ENCODE measurements around the gene SF3B2. TPM values are rescaled to one million over a fixed set of nuclear protein-coding genes. Genes with fewer than 3 reads are reported as not detected.

SF3B2 gene
- total RNA-seq, 1 donor: 158 TPM

- DNase-seq (ENCODE audit: low read depth): no peak
- no peak overlapping the region for H3K4me3 ChIP-seq (ENCODE audit: low read depth, low read length)
- TF ChIP-seq, protein P1, sequence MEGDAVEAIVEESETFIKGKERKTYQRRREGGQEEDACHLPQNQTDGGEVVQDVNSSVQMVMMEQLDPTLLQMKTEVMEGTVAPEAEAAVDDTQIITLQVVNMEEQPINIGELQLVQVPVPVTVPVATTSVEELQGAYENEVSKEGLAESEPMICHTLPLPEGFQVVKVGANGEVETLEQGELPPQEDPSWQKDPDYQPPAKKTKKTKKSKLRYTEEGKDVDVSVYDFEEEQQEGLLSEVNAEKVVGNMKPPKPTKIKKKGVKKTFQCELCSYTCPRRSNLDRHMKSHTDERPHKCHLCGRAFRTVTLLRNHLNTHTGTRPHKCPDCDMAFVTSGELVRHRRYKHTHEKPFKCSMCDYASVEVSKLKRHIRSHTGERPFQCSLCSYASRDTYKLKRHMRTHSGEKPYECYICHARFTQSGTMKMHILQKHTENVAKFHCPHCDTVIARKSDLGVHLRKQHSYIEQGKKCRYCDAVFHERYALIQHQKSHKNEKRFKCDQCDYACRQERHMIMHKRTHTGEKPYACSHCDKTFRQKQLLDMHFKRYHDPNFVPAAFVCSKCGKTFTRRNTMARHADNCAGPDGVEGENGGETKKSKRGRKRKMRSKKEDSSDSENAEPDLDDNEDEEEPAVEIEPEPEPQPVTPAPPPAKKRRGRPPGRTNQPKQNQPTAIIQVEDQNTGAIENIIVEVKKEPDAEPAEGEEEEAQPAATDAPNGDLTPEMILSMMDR (IDR thresholded peaks at IDR 0.05; ENCODE audit: insufficient read depth, low read length): no peak
These were observed 39.0 kb upstream of the SF3B2 start for GRCh38 chr11:66012946-66013761.

GRCh38 chr11:66013762-66014100 is 38.4 kb upstream of the SF3B2 start:
- DNase-seq (ENCODE audit: low read depth): no peak
- TF ChIP-seq, protein P1 (IDR thresholded peaks at IDR 0.05; ENCODE audit: insufficient read depth, low read length): no peak
- no peak overlapping the region for H3K4me3 ChIP-seq (ENCODE audit: low read depth, low read length)

- no peak overlapping the region for H3K4me3 ChIP-seq (ENCODE audit: low read depth, low read length)
- TF ChIP-seq, protein P1 (IDR thresholded peaks at IDR 0.05; ENCODE audit: insufficient read depth, low read length): no peak
- DNase-seq (ENCODE audit: low read depth): peak; percentile 10
These were observed 37.2 kb upstream of the SF3B2 start for GRCh38 chr11:66014804-66015453.

- H3K4me3 ChIP-seq (ENCODE audit: low read depth, low read length): no peak overlapping the region
- DNase-seq (ENCODE audit: low read depth): peak; percentile 43
- TF ChIP-seq, protein P1 (IDR thresholded peaks at IDR 0.05; ENCODE audit: insufficient read depth, low read length): no peak
These were observed 36.7 kb upstream of the SF3B2 start for GRCh38 chr11:66015454-66015881.

GRCh38 chr11:66015936-66016792 is 36.0 kb upstream of the SF3B2 start:
- TF ChIP-seq, protein P1 (IDR thresholded peaks at IDR 0.05; ENCODE audit: insufficient read depth, low read length): no peak
- no peak overlapping the region for H3K4me3 ChIP-seq (ENCODE audit: low read depth, low read length)
- DNase-seq (ENCODE audit: low read depth): no peak

DNA sequence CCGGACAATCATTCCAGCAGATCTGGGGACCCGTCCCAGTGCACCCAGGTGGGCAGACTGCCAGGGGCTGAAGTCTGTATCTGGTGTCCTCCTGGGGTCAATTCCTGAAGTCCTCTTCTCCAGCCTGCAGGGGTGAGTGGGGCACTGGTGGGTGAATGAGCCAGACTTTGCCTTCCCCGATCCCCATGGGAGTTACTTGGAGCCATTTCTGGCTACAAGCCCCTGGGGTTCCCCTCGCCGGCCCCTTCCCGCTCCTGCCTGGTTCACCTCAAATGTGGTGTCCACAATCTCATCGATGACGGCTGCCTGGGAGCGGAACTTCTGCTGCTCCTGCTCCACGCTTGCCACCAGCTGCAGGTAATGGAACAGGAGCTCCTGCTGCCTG is 35.4 kb upstream of the SF3B2 start:
- TF ChIP-seq, protein P1 (IDR thresholded peaks at IDR 0.05; ENCODE audit: insufficient read depth, low read length): no peak
- no peak overlapping the region for H3K4me3 ChIP-seq (ENCODE audit: low read depth, low read length)
- no peak for DNase-seq (ENCODE audit: low read depth)
